ENCODE data around the gene YBX2. TPM values are rescaled to one million over a fixed set of nuclear protein-coding genes. Genes with fewer than 3 reads are reported as not detected.

YBX2 gene
- polyA plus RNA-seq, 1 donor (not counting 4 experiments of a cell fraction or from before 2014, with no cell fraction given) = 0.05 TPM

GRCh38 chr17:7311110-7311705 lies 16.8 kb upstream of the YBX2 start:
- peaks cover 8% of the 10 kb centered on the region for H3K9me1 ChIP-seq (ENCODE audit: control insufficient read depth, extremely low read depth, insufficient read depth, low read length)
- H3K4me2 ChIP-seq (ENCODE audit: control insufficient read depth, extremely low read depth, insufficient read depth, low read depth, low read length) = no peak overlapping the region
- no peak overlapping the region for H2AFZ ChIP-seq (ENCODE audit: control insufficient read depth, low read length)
- H3K36me3 ChIP-seq (ENCODE audit: control insufficient read depth in 2 of 2, extremely low read depth in 1 of 2, insufficient read depth in 2 of 2, low read length in 2 of 2) = peaks cover 38 to 54% of the 10 kb centered on the region in 2 experiments
- peaks cover 48% of the 10 kb centered on the region for H3K4me1 ChIP-seq (ENCODE audit: control insufficient read depth, extremely low read depth, insufficient read depth, low read length)
- H3K9ac ChIP-seq (ENCODE audit: control insufficient read depth, extremely low read depth, insufficient read depth, low read length) = peak overlapping the region; percentile 16
- H4K20me1 ChIP-seq (ENCODE audit: control insufficient read depth, extremely low read depth, insufficient read depth, low read length) = peaks cover 50% of the 10 kb centered on the region
- no peaks in the 10 kb centered on the region for H3K27me3 ChIP-seq (ENCODE audit: control insufficient read depth, extremely low read depth, insufficient read depth, low read length)
- dilution Hi-C loops (cut with MboI; ENCODE audit: extremely low pct_ligation_motif_present, low sequenced_read_pairs) = no loop called here
- no peak for DNase-seq (ENCODE audit: low read depth, low spot score)
- H3K79me2 ChIP-seq (ENCODE audit: control insufficient read depth, insufficient read depth, low read length) = peaks cover 62% of the 10 kb centered on the region
- TF ChIP-seq EZH2 (IDR thresholded peaks at IDR 0.05; ENCODE audit: low read length) = no peak
- no peak for TF ChIP-seq CTCF (optimal IDR thresholded peaks at IDR 0.05 in 1 of 3, IDR thresholded peaks at IDR 0.05 in 1 of 3, conservative IDR thresholded peaks at IDR 0.05 in 1 of 3; ENCODE audit: extremely low read depth in 1 of 3, insufficient read depth in 2 of 3, low read length in 3 of 3)
- no peaks in the 10 kb centered on the region for H3K9me3 ChIP-seq (ENCODE audit: control insufficient read depth, low read depth, low read length)
- H3K4me3 ChIP-seq (ENCODE audit: control insufficient read depth in 2 of 3, extremely low read depth in 1 of 3, insufficient read depth in 2 of 3, low read depth in 1 of 3, low read length in 3 of 3) = no peak overlapping the region
- FAIRE-seq = no peak
- no peak overlapping the region for H3K27ac ChIP-seq (ENCODE audit: control insufficient read depth, insufficient read depth, low read length)

GRCh38 chr17:7309628-7310027 lies 15.2 kb upstream of the YBX2 start:
- dilution Hi-C loops (cut with MboI; ENCODE audit: extremely low pct_ligation_motif_present, low sequenced_read_pairs) = no loop called here
- peak overlapping the region; percentile 99 for H3K27ac ChIP-seq (ENCODE audit: control insufficient read depth, insufficient read depth, low read length)
- DNase-seq (ENCODE audit: low read depth, low spot score) (no peak), FAIRE-seq (no peak)
- peak overlapping the region; percentile 93 to 99 (median 95) for H3K4me3 ChIP-seq (ENCODE audit: control insufficient read depth in 2 of 3, extremely low read depth in 1 of 3, insufficient read depth in 2 of 3, low read depth in 1 of 3, low read length in 3 of 3)
- H3K4me2 ChIP-seq (ENCODE audit: control insufficient read depth, extremely low read depth, insufficient read depth, low read depth, low read length) = peak overlapping the region; percentile 80
- peaks cover 60% of the 10 kb centered on the region for H3K79me2 ChIP-seq (ENCODE audit: control insufficient read depth, insufficient read depth, low read length)
- no peaks in the 10 kb centered on the region for H3K9me3 ChIP-seq (ENCODE audit: control insufficient read depth, low read depth, low read length)
- TF ChIP-seq EZH2 (IDR thresholded peaks at IDR 0.05; ENCODE audit: low read length) (no peak), CTCF (optimal IDR thresholded peaks at IDR 0.05 in 1 of 3, IDR thresholded peaks at IDR 0.05 in 1 of 3, conservative IDR thresholded peaks at IDR 0.05 in 1 of 3; ENCODE audit: extremely low read depth in 1 of 3, insufficient read depth in 2 of 3, low read length in 3 of 3) (no peak)
- H3K36me3 ChIP-seq (ENCODE audit: control insufficient read depth in 2 of 2, extremely low read depth in 1 of 2, insufficient read depth in 2 of 2, low read length in 2 of 2) = peaks cover 34 to 50% of the 10 kb centered on the region in 2 experiments
- peak overlapping the region; percentile 100 for H3K9ac ChIP-seq (ENCODE audit: control insufficient read depth, extremely low read depth, insufficient read depth, low read length)
- peaks cover 8% of the 10 kb centered on the region for H3K9me1 ChIP-seq (ENCODE audit: control insufficient read depth, extremely low read depth, insufficient read depth, low read length)
- H2AFZ ChIP-seq (ENCODE audit: control insufficient read depth, low read length) = no peak overlapping the region
- H3K4me1 ChIP-seq (ENCODE audit: control insufficient read depth, extremely low read depth, insufficient read depth, low read length) = peaks cover 41% of the 10 kb centered on the region
- H4K20me1 ChIP-seq (ENCODE audit: control insufficient read depth, extremely low read depth, insufficient read depth, low read length) = peaks cover 50% of the 10 kb centered on the region
- H3K27me3 ChIP-seq (ENCODE audit: control insufficient read depth, extremely low read depth, insufficient read depth, low read length) = no peaks in the 10 kb centered on the region
